GM19468 (cell line): ENCODE data around the gene DDIAS.
A peak's percentile ranks its signal among the peaks of the same experiment; 100 is the strongest.
"Not testable (repeated sequence)": the region's sequence is repeated elsewhere in the genome, so short reads cannot be mapped to it uniquely, and the experiment has no call there.

ENCODE experiments used
- ATAC-seq: cut with Tn5 transposase; IDR thresholded peaks from one replicate; pipeline ENCODE4 v1.9.1; 2021; ENCODE audit warnings: mild to moderate bottlenecking, moderate library complexity, moderate number of reproducible peaks; ENCODE audit not compliant: unreplicated experiment; ENCODE audit errors: extremely low read depth

The DDIAS gene

GRCh38 chr11:82960779-82961143 lies 59.2 kb downstream of the DDIAS start:
- no peak for ATAC-seq

- ATAC-seq: not testable (repeated sequence)
These were observed 60.5 kb downstream of the DDIAS start for GRCh38 chr11:82962021-82962420.

DNA sequence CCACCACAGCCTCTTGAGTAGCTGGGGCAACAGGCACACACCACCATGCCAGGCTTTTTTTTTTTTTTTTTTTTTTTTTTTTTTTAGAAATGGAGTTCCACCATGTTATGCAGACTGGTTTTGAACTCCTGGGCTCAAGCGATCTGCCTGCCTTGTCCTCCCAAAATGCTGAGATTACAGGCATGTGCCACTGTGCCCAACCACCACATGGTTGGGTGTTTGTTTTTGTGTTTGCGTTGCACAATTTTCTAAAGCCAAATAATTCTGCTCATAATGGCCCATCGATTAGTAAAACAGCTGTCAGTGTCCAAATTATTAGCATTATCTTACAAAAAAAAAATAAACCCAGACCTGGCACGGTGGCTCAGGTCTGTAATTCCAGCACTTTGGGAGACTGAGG lies 65.8 kb downstream of the DDIAS start:
- ATAC-seq: no peak

DNA sequence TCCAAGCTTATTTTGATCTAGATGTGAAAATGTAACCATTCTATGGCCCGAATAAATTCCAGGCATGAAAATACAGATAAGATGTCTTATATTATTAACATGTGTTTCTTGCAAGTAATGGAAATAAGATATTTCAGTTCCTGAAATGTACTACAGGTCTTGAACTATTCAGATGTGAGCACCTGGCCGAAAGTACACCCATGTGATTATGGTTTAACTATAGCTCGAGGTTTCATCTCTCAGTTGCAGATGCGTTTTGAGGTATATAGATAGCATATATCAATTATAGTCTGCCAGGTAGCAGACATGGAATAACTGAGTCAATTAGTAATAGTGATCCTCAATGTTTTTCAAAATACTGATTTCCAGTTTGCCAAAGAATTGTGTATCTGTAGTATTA lies 68.3 kb downstream of the DDIAS start:
- peak; percentile 95 for ATAC-seq

- ATAC-seq: not testable (repeated sequence)
These were observed 69.1 kb downstream of the DDIAS start for GRCh38 chr11:82970507-82971083.

DNA sequence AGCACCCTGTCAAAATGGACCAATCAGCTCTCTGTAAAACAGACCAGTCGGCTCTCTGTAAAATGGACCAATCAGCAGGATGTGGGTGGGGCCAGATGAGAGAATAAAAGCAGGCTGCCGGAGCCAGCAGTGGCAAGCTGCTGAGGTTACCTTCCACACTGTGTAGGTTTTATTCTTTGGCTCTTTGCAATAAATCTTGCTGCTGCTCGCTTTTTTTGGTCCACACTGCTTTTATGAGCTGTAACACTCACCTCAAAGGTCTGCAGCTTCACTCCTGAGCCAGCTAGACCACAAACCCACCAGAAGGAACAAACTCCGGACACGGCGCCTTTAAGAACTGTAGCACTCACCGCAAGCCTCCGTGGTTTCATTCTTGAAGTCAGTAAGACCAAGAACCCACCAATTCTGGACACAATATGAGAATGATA lies 70.0 kb downstream of the DDIAS start:
- not testable (repeated sequence) for ATAC-seq

GRCh38 chr11:82972103-82972502 lies 70.6 kb downstream of the DDIAS start:
- ATAC-seq: no peak

DNA sequence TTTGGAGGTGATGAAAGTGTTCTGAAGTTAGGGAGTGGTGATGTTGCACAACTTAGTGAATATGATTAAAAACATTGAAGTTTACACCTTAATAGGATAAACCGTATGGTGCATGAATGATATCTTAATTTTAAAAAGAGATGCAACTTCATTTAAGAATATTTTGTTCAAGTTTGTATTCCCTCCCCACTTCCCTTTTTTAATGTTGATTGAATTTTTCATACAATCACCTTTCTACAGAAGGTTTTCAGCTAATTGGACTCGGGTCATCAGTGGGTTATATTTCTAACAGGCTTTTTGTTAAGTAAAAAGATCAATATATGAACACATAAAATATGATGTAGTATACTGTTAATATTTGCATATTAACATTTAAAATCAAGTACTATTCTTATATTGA lies 72.6 kb downstream of the DDIAS start:
- no peak for ATAC-seq

DNA sequence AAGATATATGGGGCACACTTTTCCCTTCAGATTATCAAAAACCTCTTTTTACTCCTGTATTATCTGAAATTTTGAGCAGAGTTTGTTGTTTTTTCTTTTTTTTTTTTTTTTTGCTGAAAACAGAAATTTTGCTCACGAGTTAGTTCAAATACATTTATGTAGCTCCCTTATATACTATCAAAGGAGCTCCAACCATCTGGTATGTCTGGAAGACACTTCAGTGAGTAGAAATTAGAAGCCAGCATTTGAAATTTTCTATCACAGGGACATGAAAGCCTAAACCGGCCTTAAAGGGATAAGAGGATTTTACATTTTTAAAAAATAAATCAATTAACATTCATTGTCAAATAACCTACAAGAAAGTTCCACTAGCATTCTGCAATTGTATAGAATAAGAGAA lies 73.3 kb downstream of the DDIAS start:
- no peak for ATAC-seq

DNA sequence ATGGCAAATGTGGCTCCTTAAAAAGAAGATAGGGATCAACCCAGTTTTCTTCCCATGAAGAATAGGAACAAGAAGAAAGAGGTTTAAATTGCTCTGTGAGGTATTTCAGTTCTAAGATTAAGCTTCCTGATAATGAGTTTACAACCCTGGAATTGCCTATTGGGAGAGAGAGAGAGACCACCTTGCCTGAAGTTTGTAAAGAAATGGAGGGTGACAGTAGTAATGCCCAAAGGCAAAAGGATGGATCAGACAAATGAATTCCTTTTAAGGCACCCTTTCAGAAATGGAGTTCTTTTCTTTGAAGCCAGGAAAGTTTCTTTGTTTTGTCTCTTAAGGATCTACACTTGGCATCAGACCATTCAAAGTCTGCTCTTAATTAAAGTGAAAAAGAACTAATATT lies 74.3 kb downstream of the DDIAS start:
- ATAC-seq: no peak

GRCh38 chr11:82976786-82977185 lies 75.2 kb downstream of the DDIAS start:
- ATAC-seq: no peak

- ATAC-seq: no peak
These were observed 77.0 kb downstream of the DDIAS start for GRCh38 chr11:82978422-82979099.

DNA sequence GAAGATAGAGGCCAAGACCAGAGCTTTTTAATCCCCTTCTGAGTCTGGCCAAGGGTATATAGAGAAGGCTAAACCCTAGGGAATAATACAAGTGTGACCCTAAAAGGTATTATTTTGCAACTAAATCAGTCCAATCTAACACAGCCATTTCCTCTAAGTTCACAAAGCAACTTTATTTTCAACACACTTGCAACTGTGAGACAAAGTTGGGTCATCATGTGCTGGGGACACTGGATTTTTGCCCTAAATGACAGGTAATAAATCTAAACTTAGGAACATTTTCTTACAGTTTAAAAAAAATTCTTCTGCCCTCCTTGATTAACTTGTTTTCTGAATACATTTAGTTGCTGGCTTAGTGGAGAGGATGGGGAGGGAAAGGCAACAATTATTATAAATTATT lies 78.3 kb downstream of the DDIAS start:
- no peak for ATAC-seq

- ATAC-seq: no peak
These were observed 78.8 kb downstream of the DDIAS start for GRCh38 chr11:82980292-82980691.

- ATAC-seq: no peak
These were observed 79.4 kb downstream of the DDIAS start for GRCh38 chr11:82980947-82981346.

- ATAC-seq: no peak
These were observed 80.3 kb downstream of the DDIAS start for GRCh38 chr11:82981852-82982251.
